NT2/D1 (cell line): ENCODE results near the gene RGS1.

Source experiments
- SUZ12 ChIP-seq: IDR thresholded peaks from 2 replicates; pipeline ENCODE4 v1.6.1; 2011; ENCODE audit not compliant: insufficient read length, insufficient read depth; ENCODE audit errors: extremely low read depth
- YY1 ChIP-seq: IDR thresholded peaks from 2 replicates; pipeline ENCODE4 v1.6.1; 2011; ENCODE audit not compliant: insufficient read length, insufficient read depth
- ZNF274 ChIP-seq: IDR thresholded peaks from 2 replicates; pipeline ENCODE4 v1.6.1; 2011; ENCODE audit warnings: mild to moderate bottlenecking, low read depth, low read length

GRCh38 chr1:192601143-192601542, 25.6 kb downstream of the RGS1 start:
- no peak for TF ChIP-seq ZNF274
- no peak for TF ChIP-seq YY1
- no peak for TF ChIP-seq SUZ12
